H9 (cell line): ENCODE results near the gene CFAP61. TPM values are rescaled to one million over a fixed set of nuclear protein-coding genes. Genes with fewer than 3 reads are reported as not detected.

Experiments used
- DNase-seq: peaks from one replicate; pipeline ENCODE4 v3.0.0-alpha.2; 2017
- H2AFZ ChIP-seq: one replicate; pipeline ENCODE4 v1.6.1; 2013; ENCODE audit warnings: mild to moderate bottlenecking, low read length, control low read depth, moderate library complexity
- H2AK5ac ChIP-seq: 2 replicates; pipeline ENCODE4 v1.6.1; 2013; ENCODE audit warnings: low read length, control low read depth, mixed read lengths; ENCODE audit not compliant: insufficient read length
- H2BK120ac ChIP-seq: one replicate; pipeline ENCODE4 v1.6.1; 2013; ENCODE audit warnings: low read depth, mild to moderate bottlenecking, low read length, control low read depth, inconsistent platforms; ENCODE audit not compliant: poor library complexity, severe bottlenecking
- H2BK12ac ChIP-seq: 2 replicates; pipeline ENCODE4 v1.6.1; 2013; ENCODE audit warnings: low read length, control low read depth, mixed read lengths, low read depth; ENCODE audit not compliant: insufficient read length
- H2BK15ac ChIP-seq: 2 replicates; pipeline ENCODE4 v1.6.1; 2013; ENCODE audit warnings: low read depth, low read length, control low read depth
- H2BK20ac ChIP-seq: one replicate; pipeline ENCODE4 v1.6.1; 2013; ENCODE audit warnings: low read depth, mild to moderate bottlenecking, low read length, control low read depth, inconsistent platforms; ENCODE audit not compliant: poor library complexity, severe bottlenecking
- H2BK5ac ChIP-seq: 2 replicates; pipeline ENCODE4 v1.6.1; 2013; ENCODE audit warnings: low read length, control low read depth, mixed read lengths; ENCODE audit not compliant: insufficient read length
- H3K14ac ChIP-seq: 2 replicates; pipeline ENCODE4 v1.6.1; 2013; ENCODE audit warnings: low read length, control low read depth; ENCODE audit not compliant: insufficient read depth
- H3K18ac ChIP-seq: 2 replicates; pipeline ENCODE4 v1.6.1; 2013; ENCODE audit warnings: low read depth, mild to moderate bottlenecking, mixed read lengths, low read length, control low read depth; ENCODE audit not compliant: insufficient read length
- H3K23ac ChIP-seq: 2 replicates; pipeline ENCODE4 v1.6.1; 2013; ENCODE audit warnings: low read length, control low read depth, mixed read lengths, low read depth; ENCODE audit not compliant: insufficient read length
- H3K23me2 ChIP-seq: 2 replicates; pipeline ENCODE4 v1.6.1; 2013; ENCODE audit warnings: low read depth, mild to moderate bottlenecking, mixed read lengths, low read length, control low read depth; ENCODE audit not compliant: insufficient read length, poor library complexity, severe bottlenecking
- H3K27ac ChIP-seq: 2 replicates; pipeline ENCODE4 v1.5.1; 2013; ENCODE audit warnings: low read length, control low read depth, mixed read lengths, low read depth; ENCODE audit not compliant: insufficient read length
- H3K27me3 ChIP-seq: 2 replicates; pipeline ENCODE4 v1.6.1; 2013; ENCODE audit warnings: low read length, control low read depth, inconsistent platforms; ENCODE audit not compliant: insufficient read depth
- H3K4ac ChIP-seq: 2 replicates; pipeline ENCODE4 v1.6.1; 2013; ENCODE audit warnings: low read depth, mild to moderate bottlenecking, control low read depth, inconsistent platforms, low read length, moderate library complexity
- H3K4me1 ChIP-seq: 2 replicates; pipeline ENCODE4 v1.6.1; 2013; ENCODE audit warnings: low read length, control low read depth, inconsistent platforms; ENCODE audit not compliant: insufficient read depth
- H3K4me2 ChIP-seq: 2 replicates; pipeline ENCODE4 v1.6.1; 2013; ENCODE audit warnings: low read length, control low read depth, mixed read lengths; ENCODE audit not compliant: insufficient read length, insufficient read depth
- H3K56ac ChIP-seq: 2 replicates; pipeline ENCODE4 v1.6.1; 2013; ENCODE audit warnings: low read depth, mild to moderate bottlenecking, mixed read lengths, low read length, control low read depth; ENCODE audit not compliant: insufficient read length
- H3K79me1 ChIP-seq: 2 replicates; pipeline ENCODE4 v1.6.1; 2013; ENCODE audit warnings: low read depth, mild to moderate bottlenecking, moderate library complexity, low read length, control low read depth, inconsistent platforms; ENCODE audit not compliant: insufficient read depth, poor library complexity, severe bottlenecking
- H3K79me2 ChIP-seq: 2 replicates; pipeline ENCODE4 v1.6.1; 2013; ENCODE audit warnings: low read length, control low read depth, inconsistent platforms; ENCODE audit not compliant: insufficient read depth
- H3K9ac ChIP-seq: 2 replicates; pipeline ENCODE4 v1.6.1; 2013; ENCODE audit warnings: low read length, control low read depth, mixed read lengths; ENCODE audit not compliant: insufficient read length; ENCODE audit errors: extremely low read depth
- H3K9me3 ChIP-seq: one replicate; pipeline ENCODE4 v1.6.1; 2013; ENCODE audit warnings: low read depth, low read length, inconsistent platforms; ENCODE audit not compliant: control insufficient read depth
- H3T11ph ChIP-seq: one replicate; pipeline ENCODE4 v1.6.1; 2013; ENCODE audit warnings: mild to moderate bottlenecking, low read length, control low read depth, inconsistent platforms
- H4K20me1 ChIP-seq: one replicate; pipeline ENCODE4 v1.6.1; 2013; ENCODE audit not compliant: control insufficient read depth, insufficient read length, insufficient read depth
- H4K5ac ChIP-seq: 2 replicates; pipeline ENCODE4 v1.6.1; 2013; ENCODE audit warnings: low read depth, mild to moderate bottlenecking, mixed read lengths, low read length, control low read depth; ENCODE audit not compliant: insufficient read length
- H4K8ac ChIP-seq: replicated peaks from 2 replicates; pipeline ENCODE4 v1.6.1; 2013; ENCODE audit warnings: low read length, control low read depth, mixed read lengths, low read depth; ENCODE audit not compliant: insufficient read length
- H4K91ac ChIP-seq: 2 replicates; pipeline ENCODE4 v1.6.1; 2013; ENCODE audit warnings: low read depth, mild to moderate bottlenecking, moderate library complexity, mixed read lengths, low read length, control low read depth; ENCODE audit not compliant: insufficient read length
- H3K27ac Mint-ChIP-seq, 3 experiments: 2 replicates in 2 of 3; 3 replicates in 1 of 3; pipeline ENCODE4 v1.8.0; 2020 to 2021; ENCODE audit warnings: mixed read lengths in 3 of 3, mild to moderate bottlenecking in 1 of 3, moderate library complexity in 1 of 3
- H3K27me3 Mint-ChIP-seq: 2 replicates; pipeline ENCODE4 v1.8.0; 2021; ENCODE audit warnings: low read depth, mild to moderate bottlenecking, moderate library complexity, mixed read lengths
- H3K36me3 Mint-ChIP-seq, 3 experiments: 2 replicates in 2 of 3; 3 replicates in 1 of 3; pipeline ENCODE4 v1.8.0; 2020 to 2021; ENCODE audit warnings: low read depth in 3 of 3, mixed read lengths in 3 of 3; ENCODE audit not compliant: insufficient read depth in 1 of 3
- H3K4me1 Mint-ChIP-seq, 2 experiments: 2 replicates each; pipeline ENCODE4 v1.8.0; 2020; ENCODE audit warnings: mixed read lengths in 2 of 2
- H3K4me3 Mint-ChIP-seq, 2 experiments: 2 replicates in 1 of 2; 3 replicates in 1 of 2; pipeline ENCODE4 v1.8.0; 2020 to 2021; ENCODE audit warnings: mild to moderate bottlenecking in 2 of 2, mixed read lengths in 2 of 2, moderate library complexity in 1 of 2
- H3K9me3 Mint-ChIP-seq, 2 experiments: 2 replicates in 1 of 2; 3 replicates in 1 of 2; pipeline ENCODE4 v1.8.0; 2020; ENCODE audit warnings: mild to moderate bottlenecking in 2 of 2, mixed read lengths in 2 of 2, moderate library complexity in 1 of 2
- CTCF ChIP-seq: fragments of 200-600 bp; sonication (generic); conservative IDR thresholded peaks from 3 replicates; pipeline ENCODE4 v1.8.0; 2021; ENCODE audit warnings: antibody characterized with exemption, mild to moderate bottlenecking
- WGBS: extraction: QIAGEN DNeasy Blood & Tissue Kit; methylation state at CpG from one replicate; pipeline ENCODE4 v1.1.7; 2013; ENCODE audit warnings: missing lambda C conversion rate, low lambda C conversion rate, mixed read lengths; ENCODE audit not compliant: insufficient read length; ENCODE audit errors: extremely low coverage; 5-methylcytosine and 5-hydroxymethylcytosine counted together
- total RNA-seq: library from RNA; stranded (reverse); gene quantifications from 2 replicates; pipeline ENCODE4 v1.2.1, GENCODE V29; 2021

The CFAP61 gene
- total RNA-seq, 1 experiment from 2014 or later = 0.44 TPM

- H3K9ac ChIP-seq = no peak overlapping the region
Observed at GRCh38 chr20:20321134-20321533, 268.8 kb downstream of the CFAP61 start.

More at GRCh38 chr20:20321134-20321533, 268.8 kb downstream of the CFAP61 start:
- H3K4ac ChIP-seq = no peak overlapping the region
- no peaks in the 10 kb centered on the region for H3K9me3 ChIP-seq
- no peak overlapping the region for H2BK20ac ChIP-seq
- no peaks in the 10 kb centered on the region for H3K36me3 Mint-ChIP-seq
- H3K27ac Mint-ChIP-seq = no peak overlapping the region
- no peaks in the 10 kb centered on the region for H3K4me1 ChIP-seq
- no peak overlapping the region for H4K5ac ChIP-seq
- H4K91ac ChIP-seq = no peak overlapping the region
- no peak for DNase-seq
- H2BK120ac ChIP-seq = no peak overlapping the region
- H3K27me3 Mint-ChIP-seq = peaks cover 2% of the 10 kb centered on the region
- no peaks in the 10 kb centered on the region for H3K79me2 ChIP-seq
- H4K20me1 ChIP-seq = no peaks in the 10 kb centered on the region
- H3K4me3 Mint-ChIP-seq = no peak overlapping the region
- WGBS = no CpG with 5 or more reads among the region's 1 CpG
- no peak overlapping the region for H2BK15ac ChIP-seq
- H2AK5ac ChIP-seq = no peak overlapping the region
- no peak overlapping the region for H3K4me2 ChIP-seq
- no peaks in the 10 kb centered on the region for H3K79me1 ChIP-seq
- H3K4me1 Mint-ChIP-seq = no peaks in the 10 kb centered on the region
- H2BK5ac ChIP-seq = no peak overlapping the region
- no peak for TF ChIP-seq CTCF
- no peak overlapping the region for H3K27ac ChIP-seq
- no peak overlapping the region for H3K56ac ChIP-seq
- H3T11ph ChIP-seq = no peak overlapping the region
- H3K14ac ChIP-seq = no peak overlapping the region
- H2BK12ac ChIP-seq = no peak overlapping the region
- H4K8ac ChIP-seq = no peak overlapping the region
- no peak overlapping the region for H2AFZ ChIP-seq
- H3K23ac ChIP-seq = no peak overlapping the region
- H3K23me2 ChIP-seq = no peaks in the 10 kb centered on the region
- no peak overlapping the region for H3K18ac ChIP-seq
- no peaks in the 10 kb centered on the region for H3K27me3 ChIP-seq
- H3K9me3 Mint-ChIP-seq = peaks cover 0 to 3% of the 10 kb centered on the region in 2 experiments; a peak in 2 of 5 replicates
